Measurements from ENCODE around the gene SNRPF. TPM values are rescaled to one million over a fixed set of nuclear protein-coding genes. Genes with fewer than 3 reads are reported as not detected.
A peak's percentile ranks its signal among the peaks of the same experiment; 100 is the strongest.
"Not testable (repeated sequence)": the region's sequence is repeated elsewhere in the genome, so short reads cannot be mapped to it uniquely, and the experiment has no call there.

SNRPF gene
- 46.5 TPM for polyA plus RNA-seq (ENCODE audit: insufficient read length)

GRCh38 chr12:95858451-95859343, at the start of gene SNRPF:
Gene SNRPF (plus strand): TSS chr12:95858952. CDS start chr12:95859074, 122 bp downstream.
- DNase-seq, result peak; percentile 95

GRCh38 chr12:95809000-95809680, 49.6 kb upstream of the SNRPF start:
- DNase-seq, result no peak

- no peak for DNase-seq
Observed at GRCh38 chr12:95810411-95810810, 48.3 kb upstream of the SNRPF start.

- DNase-seq, result not testable (repeated sequence)
Observed at GRCh38 chr12:95812155-95812554, 46.6 kb upstream of the SNRPF start.

- peak; percentile 11 for DNase-seq
Observed at GRCh38 chr12:95815632-95816212, 43.0 kb upstream of the SNRPF start.

GRCh38 chr12:95820096-95820703, 38.6 kb upstream of the SNRPF start:
- DNase-seq, result peak; percentile 19

GRCh38 chr12:95829395-95829794, 29.4 kb upstream of the SNRPF start:
- DNase-seq, result no peak

GRCh38 chr12:95830335-95831089, 28.2 kb upstream of the SNRPF start:
- no peak for DNase-seq

- no peak for DNase-seq
Observed at GRCh38 chr12:95834572-95834971, 24.2 kb upstream of the SNRPF start.

GRCh38 chr12:95836185-95836609, 22.6 kb upstream of the SNRPF start:
- DNase-seq, result no peak

- no peak for DNase-seq
Observed at GRCh38 chr12:95836630-95837239, 22.0 kb upstream of the SNRPF start.

- DNase-seq, result no peak
Observed at GRCh38 chr12:95837240-95838038, 21.3 kb upstream of the SNRPF start.

- no peak for DNase-seq
Observed at GRCh38 chr12:95838125-95838524, 20.6 kb upstream of the SNRPF start.

GRCh38 chr12:95842426-95842825, 16.3 kb upstream of the SNRPF start:
- DNase-seq, result not testable (repeated sequence)

GRCh38 chr12:95848575-95849388, 10.0 kb upstream of the SNRPF start:
- DNase-seq, result no peak

- no peak for DNase-seq
Observed at GRCh38 chr12:95851606-95852005, 7.1 kb upstream of the SNRPF start.

- no peak for DNase-seq
Observed at GRCh38 chr12:95852133-95852532, 6.6 kb upstream of the SNRPF start.

- DNase-seq, result no peak
Observed at GRCh38 chr12:95857156-95857555, 1.6 kb upstream of the SNRPF start.

GRCh38 chr12:95857799-95858198, 953 bp upstream of the SNRPF start:
- no peak for DNase-seq

GRCh38 chr12:95859344-95859816, 628 bp downstream of the SNRPF start:
- DNase-seq, result no peak

Data from hindlimb muscle (tissue), 1 donor.